ENCODE data around the gene FAM78A.

Gene FAM78A

DNA sequence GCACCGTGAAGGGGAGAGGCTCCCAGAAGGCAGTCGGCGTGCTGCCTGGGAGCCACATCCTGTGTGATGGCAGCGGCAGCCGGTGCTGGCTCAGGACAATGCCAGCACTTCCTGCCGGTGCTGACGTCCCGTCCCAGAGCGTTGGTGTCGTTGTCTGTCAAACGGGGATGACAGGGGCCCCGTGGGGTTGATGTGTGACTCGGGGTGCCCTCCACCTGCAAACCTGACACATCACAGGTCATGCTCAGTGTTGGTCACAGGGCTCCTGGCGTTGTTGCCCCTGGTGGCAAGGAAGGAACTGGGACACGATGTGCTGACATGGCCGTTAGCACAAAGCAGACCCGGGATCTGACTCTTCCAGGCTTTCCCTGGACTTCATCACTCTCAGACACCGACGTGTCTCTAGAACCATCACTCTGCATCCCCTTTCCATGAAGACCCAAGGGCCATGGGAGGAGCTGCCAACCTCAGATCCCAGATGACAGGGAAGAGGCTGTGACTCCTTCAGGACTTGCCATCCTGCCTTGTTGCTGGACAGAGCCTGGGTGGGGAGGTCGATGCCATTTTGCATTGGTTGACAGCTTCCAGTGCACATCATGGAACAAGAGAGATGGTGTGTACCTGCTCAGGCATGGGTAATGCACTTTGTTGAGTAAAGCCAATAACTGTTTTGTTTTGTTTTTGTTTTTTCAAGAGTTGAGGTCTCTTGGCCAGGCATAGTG lies 34.7 kb upstream of the FAM78A start:
- DNase-seq (ENCODE audit: insufficient read length, low spot score): no peak
- TF ChIP-seq TAF1 (IDR thresholded peaks at IDR 0.05; ENCODE audit: low read depth, low read length) (no peak), POLR2AphosphoS5 (IDR thresholded peaks at IDR 0.05; ENCODE audit: low read depth, low read length) (no peak), POU2F2 (IDR thresholded peaks at IDR 0.05; ENCODE audit: low read depth, low read length) (no peak), SPI1 (IDR thresholded peaks at IDR 0.05; ENCODE audit: low read depth, low read length) (no peak), PAX5 (IDR thresholded peaks at IDR 0.05; ENCODE audit: insufficient read depth, low read length, severe bottlenecking) (no peak), POLR2A (IDR thresholded peaks at IDR 0.05; ENCODE audit: low read depth, low read length) (no peak)
- peak; percentile 85 for FAIRE-seq

DNA sequence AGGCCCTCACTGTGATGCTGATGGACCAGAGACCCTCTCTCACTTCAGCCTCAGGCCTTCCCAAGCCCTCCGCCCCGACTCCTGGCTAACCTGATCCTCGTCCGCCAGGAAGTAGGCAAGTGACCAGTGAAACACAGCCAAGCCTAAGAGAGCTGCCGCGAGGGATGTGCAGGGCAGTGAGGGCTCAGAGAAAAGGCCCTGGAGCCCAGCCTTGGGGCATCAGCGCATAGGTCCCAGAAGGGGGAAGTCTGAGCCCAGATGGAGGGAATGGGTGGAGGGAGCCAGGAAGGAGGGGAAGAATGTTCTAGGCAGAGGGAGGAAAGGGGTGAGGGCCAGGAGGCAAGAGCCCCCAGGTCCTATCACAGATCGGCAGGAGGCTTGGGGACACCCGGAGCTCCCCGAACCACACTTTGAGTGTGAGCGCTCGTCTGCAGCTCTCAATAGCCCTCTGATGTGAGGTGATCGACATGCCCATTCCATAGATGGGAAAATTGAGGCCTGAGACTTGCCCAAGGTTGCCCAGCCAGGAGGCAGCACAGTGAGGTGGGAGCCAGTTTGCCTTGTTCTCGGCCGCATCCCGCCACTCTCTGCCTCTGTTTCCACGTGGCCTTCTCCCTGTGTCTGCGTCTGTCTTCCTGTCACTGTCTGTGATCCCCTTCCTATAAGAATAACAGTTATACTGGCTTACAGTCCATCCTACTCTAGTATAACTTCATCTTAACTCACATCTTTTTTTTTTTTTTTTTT lies 33.4 kb upstream of the FAM78A start:
- DNase-seq (ENCODE audit: insufficient read length, low spot score): no peak
- TF ChIP-seq POLR2AphosphoS5 (IDR thresholded peaks at IDR 0.05; ENCODE audit: low read depth, low read length): no peak
- no peak for TF ChIP-seq SPI1 (IDR thresholded peaks at IDR 0.05; ENCODE audit: low read depth, low read length)
- TF ChIP-seq POU2F2 (IDR thresholded peaks at IDR 0.05; ENCODE audit: low read depth, low read length): no peak
- no peak for TF ChIP-seq POLR2A (IDR thresholded peaks at IDR 0.05; ENCODE audit: low read depth, low read length)
- no peak for TF ChIP-seq PAX5 (IDR thresholded peaks at IDR 0.05; ENCODE audit: insufficient read depth, low read length, severe bottlenecking)
- no peak for FAIRE-seq

DNA sequence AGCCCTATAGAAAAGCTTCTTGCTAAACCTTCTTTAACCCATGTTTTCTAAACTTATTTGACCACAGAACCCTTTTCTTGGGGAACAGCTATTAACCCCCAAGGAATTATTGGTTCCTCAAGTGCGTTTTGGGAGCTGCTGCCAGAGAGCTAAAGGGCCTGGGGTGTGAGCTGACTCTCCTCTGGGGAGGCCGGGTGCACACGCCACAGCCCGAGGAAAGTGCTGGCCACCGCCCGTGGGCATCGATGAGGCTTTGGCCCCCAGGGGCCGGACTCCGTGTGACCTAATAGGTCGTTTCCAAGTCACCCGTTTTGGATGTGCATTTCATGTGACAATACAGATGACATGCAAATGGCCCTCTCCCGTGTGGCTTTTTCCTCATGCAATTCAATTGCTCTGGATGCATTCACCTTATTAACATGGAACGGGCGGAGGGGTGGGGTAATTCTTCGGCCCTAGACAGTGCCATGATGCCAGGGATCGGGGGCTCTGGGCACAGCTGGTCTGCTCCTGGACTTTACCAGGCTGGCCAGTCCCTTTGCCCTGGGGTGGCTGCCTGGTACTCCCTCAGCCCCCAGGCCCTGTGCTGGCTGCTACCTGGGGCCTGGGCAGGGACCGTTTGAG lies 32.7 kb upstream of the FAM78A start:
- DNase-seq (ENCODE audit: insufficient read length, low spot score): no peak
- no peak for TF ChIP-seq PAX5 (IDR thresholded peaks at IDR 0.05; ENCODE audit: insufficient read depth, low read length, severe bottlenecking)
- TF ChIP-seq POLR2A (IDR thresholded peaks at IDR 0.05; ENCODE audit: low read depth, low read length): no peak
- TF ChIP-seq SPI1 (IDR thresholded peaks at IDR 0.05; ENCODE audit: low read depth, low read length): no peak
- TF ChIP-seq TAF1 (IDR thresholded peaks at IDR 0.05; ENCODE audit: low read depth, low read length): no peak
- no peak for TF ChIP-seq POU2F2 (IDR thresholded peaks at IDR 0.05; ENCODE audit: low read depth, low read length)
- no peak for TF ChIP-seq POLR2AphosphoS5 (IDR thresholded peaks at IDR 0.05; ENCODE audit: low read depth, low read length)
- no peak for FAIRE-seq

DNA sequence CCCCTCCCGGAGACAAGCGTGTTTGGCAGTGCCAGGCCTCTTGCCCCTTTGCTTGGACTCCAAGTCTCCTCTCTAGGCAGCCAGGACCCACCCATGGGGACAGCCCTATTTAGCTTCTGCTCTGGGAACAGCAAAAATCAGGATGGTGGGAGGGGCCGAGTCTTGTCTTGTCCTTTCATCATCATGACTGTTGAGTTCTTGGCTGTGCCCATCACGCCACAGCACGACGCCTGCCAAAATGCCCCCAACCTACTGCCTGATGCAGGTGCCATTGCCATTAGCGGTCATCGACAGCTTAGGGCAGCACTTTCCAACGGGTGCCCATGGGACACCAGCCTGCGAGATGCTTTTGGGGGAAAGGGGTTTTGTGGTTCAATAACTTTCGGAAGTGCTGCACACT lies 32.1 kb upstream of the FAM78A start:
- TF ChIP-seq PAX5 (IDR thresholded peaks at IDR 0.05; ENCODE audit: insufficient read depth, low read length, severe bottlenecking): no peak
- FAIRE-seq (no peak), DNase-seq (ENCODE audit: insufficient read length, low spot score) (no peak)

DNA sequence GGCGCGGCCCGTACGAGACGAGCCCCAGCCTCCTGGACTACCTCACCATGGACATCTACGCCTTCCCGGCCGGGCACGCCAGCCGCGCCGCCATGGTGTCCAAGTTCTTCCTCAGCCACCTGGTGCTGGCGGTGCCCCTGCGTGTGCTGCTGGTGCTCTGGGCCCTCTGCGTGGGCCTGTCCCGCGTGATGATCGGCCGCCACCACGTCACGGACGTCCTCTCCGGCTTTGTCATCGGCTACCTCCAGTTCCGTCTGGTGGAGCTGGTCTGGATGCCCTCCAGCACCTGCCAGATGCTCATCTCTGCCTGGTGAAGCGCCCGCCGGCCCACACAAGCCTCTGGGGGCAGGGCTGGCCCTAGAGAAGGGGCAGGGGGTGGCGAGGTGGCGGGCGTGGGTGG lies 31.7 kb upstream of the FAM78A start:
- DNase-seq (ENCODE audit: insufficient read length, low spot score) (no peak), FAIRE-seq (no peak)
- TF ChIP-seq POU2F2 (IDR thresholded peaks at IDR 0.05; ENCODE audit: low read depth, low read length) (no peak), POLR2A (IDR thresholded peaks at IDR 0.05; ENCODE audit: low read depth, low read length) (no peak)

DNA sequence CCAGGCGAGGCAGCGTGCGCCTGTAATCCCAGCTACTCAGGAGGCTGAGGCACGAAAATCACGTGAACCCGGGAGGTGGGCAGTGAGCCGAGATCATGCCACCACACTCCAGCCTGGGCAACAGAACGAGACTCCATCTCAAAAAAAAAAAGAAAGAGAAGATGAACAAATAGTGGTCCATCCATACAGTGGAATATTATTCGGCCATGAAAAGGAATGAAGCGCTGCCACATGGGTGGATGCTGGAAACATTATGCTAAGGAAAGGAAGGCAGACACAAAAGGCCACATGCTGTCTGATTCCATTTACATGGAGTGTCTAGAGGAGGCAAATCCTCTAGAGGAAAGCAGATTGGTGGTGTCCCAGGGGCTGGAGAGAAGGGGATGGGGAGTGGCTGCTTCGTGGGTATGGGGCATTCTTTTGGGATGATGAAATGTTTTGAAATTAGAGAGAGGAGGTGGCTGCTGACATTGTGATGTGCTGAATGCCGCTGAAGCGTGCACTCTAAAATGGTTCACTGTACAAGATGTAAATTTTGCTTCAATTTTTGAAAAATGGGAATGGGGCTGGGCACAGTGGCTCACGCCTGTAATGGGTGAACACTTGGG lies 30.2 kb upstream of the FAM78A start:
- FAIRE-seq: no peak
- DNase-seq (ENCODE audit: insufficient read length, low spot score): no peak
- no peak for TF ChIP-seq PAX5 (IDR thresholded peaks at IDR 0.05; ENCODE audit: insufficient read depth, low read length, severe bottlenecking)
- TF ChIP-seq POLR2AphosphoS5 (IDR thresholded peaks at IDR 0.05; ENCODE audit: low read depth, low read length): no peak
- TF ChIP-seq POU2F2 (IDR thresholded peaks at IDR 0.05; ENCODE audit: low read depth, low read length): no peak
- TF ChIP-seq SPI1 (IDR thresholded peaks at IDR 0.05; ENCODE audit: low read depth, low read length): no peak

DNA sequence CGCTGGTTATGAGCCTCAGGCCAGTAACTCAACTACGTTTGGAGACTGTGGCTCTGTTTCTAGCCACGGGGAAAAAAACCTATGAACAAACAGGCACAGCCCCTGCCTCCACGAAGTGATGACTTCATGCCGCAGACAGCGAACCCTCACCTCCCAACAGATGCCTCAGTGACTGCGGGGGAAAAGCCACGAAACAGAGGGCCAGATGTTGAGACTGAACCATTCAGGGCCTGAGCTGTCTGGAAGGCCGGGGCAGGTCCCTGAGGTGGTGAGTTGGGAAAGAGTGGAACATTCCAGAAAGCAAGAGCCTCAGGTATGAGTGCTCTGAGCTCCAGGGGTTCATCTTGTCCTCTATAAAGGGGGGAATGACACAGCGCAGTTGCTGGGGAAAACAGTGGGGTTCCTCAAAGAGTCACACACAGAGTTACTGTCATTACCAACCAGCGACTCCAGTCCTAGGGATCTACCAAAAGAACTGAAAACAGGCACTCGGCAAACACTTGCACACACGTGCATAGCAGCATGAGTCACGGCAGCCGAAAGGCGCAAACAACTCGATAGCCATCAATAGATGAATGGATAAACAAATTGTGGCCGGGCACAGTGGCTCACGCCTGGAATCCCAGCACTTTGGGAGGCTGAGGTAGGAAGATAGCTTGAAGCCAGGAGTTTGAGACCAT lies 28.5 kb upstream of the FAM78A start:
- FAIRE-seq (no peak), DNase-seq (ENCODE audit: insufficient read length, low spot score) (no peak)
- TF ChIP-seq PAX5 (IDR thresholded peaks at IDR 0.05; ENCODE audit: insufficient read depth, low read length, severe bottlenecking): no peak
- no peak for TF ChIP-seq SPI1 (IDR thresholded peaks at IDR 0.05; ENCODE audit: low read depth, low read length)
- TF ChIP-seq POLR2AphosphoS5 (IDR thresholded peaks at IDR 0.05; ENCODE audit: low read depth, low read length): no peak
- no peak for TF ChIP-seq POLR2A (IDR thresholded peaks at IDR 0.05; ENCODE audit: low read depth, low read length)
- no peak for TF ChIP-seq TAF1 (IDR thresholded peaks at IDR 0.05; ENCODE audit: low read depth, low read length)
- no peak for TF ChIP-seq POU2F2 (IDR thresholded peaks at IDR 0.05; ENCODE audit: low read depth, low read length)

DNA sequence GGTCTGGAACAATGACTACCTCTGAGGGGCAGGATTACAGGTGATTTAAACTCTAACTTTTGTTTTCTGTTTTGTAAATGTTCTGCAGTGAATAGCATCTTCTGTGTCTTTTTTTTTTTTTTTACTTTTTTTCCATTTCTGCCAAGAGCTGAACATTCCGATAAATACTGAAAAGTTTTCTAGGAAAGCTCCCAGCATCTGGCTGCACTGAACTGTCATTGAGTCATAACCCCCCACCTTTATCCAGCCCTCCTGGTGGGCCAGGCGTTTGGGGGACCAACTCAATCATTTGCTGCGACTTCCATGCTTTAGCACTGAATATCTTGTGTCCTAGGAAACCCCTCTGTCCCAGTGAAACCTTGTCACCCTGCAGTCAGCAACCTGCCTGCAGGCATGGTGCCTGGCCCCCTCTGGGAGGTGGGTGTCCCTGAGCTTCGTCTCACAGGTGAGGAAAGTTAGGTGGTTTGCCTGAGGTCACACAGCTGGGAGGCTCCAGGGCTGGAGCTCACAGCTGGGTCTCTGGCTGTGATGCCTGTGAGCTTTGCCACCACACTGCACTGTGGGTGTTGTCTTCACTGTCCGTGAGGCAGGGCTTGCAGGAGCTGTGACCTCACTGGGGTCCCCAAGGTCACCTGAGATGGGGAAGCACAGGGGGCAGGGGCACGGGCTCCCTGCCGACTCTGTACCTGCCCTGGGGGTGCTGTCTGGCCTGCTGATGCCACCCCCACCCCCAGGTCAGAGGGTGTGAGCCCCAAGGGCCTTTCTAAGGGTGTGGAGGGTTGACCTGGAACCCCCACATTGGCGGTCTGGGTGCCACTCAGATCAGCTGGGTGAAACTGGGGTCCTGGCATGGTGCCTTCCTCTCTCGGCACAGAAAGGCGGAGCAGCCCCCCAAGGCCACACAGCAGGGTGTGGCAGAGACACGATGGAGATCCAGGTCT lies 27.3 kb upstream of the FAM78A start:
- no peak for TF ChIP-seq SPI1 (IDR thresholded peaks at IDR 0.05; ENCODE audit: low read depth, low read length)
- no peak for TF ChIP-seq POU2F2 (IDR thresholded peaks at IDR 0.05; ENCODE audit: low read depth, low read length)
- TF ChIP-seq TAF1 (IDR thresholded peaks at IDR 0.05; ENCODE audit: low read depth, low read length): no peak
- TF ChIP-seq PAX5 (IDR thresholded peaks at IDR 0.05; ENCODE audit: insufficient read depth, low read length, severe bottlenecking): no peak
- TF ChIP-seq POLR2A (IDR thresholded peaks at IDR 0.05; ENCODE audit: low read depth, low read length): no peak
- TF ChIP-seq POLR2AphosphoS5 (IDR thresholded peaks at IDR 0.05; ENCODE audit: low read depth, low read length): no peak

More for the DNA sequence above, 27.3 kb upstream of the FAM78A start:
- DNase-seq (ENCODE audit: insufficient read length, low spot score) (no peak), FAIRE-seq (no peak)

Data from GM12891 (cell line).